AG08396 (cell line): ENCODE data around the gene SELENOV.
A peak's percentile ranks its signal among the peaks of the same experiment; 100 is the strongest.

Experiments used
- DNase-seq: peaks from one replicate; pipeline ENCODE4 v3.0.0; 2012; ENCODE audit warnings: low spot score, mixed read lengths

SELENOV gene

GRCh38 chr19:39492788-39493187, 22.2 kb upstream of the SELENOV start:
- no peak for DNase-seq

DNA sequence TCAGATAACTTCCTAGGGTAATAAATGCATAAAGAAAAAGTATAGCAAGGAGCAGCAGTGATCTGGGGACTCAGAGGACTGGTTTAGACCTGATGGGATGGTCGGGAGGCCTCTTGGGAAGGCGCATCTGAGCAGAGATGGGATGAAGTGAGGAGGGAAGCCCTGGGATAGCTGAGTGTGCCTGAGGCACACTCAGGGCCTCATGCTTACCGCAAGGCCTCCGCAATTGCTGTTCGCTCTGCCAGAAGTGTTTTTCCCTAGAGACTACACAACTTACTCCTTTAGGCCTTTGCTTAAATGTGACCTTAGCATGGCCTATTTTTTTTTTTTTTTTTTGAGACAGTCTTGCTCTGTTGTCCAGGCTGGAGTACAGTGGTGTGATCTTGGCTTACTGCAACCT, 20.3 kb upstream of the SELENOV start:
- no peak for DNase-seq

DNA sequence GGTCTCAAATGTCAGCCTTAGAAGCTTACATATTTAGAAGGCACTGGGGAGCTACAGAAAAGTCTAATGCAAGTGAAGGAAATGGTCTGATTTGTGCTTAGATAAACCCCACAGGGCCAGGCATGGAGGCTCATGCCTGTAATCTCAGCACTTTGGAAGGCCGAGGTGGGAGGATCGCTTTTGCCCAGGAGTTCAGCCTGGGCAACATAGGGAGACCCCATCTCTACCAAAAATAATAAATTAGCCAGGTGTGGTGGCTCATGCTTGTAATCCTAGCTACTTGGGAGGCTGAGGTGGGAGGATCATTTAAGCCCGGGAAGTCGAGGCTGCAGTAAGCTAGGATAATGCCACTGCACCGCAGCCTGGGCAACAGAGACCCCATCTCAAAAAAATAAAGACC, 18.9 kb upstream of the SELENOV start:
- DNase-seq = no peak

GRCh38 chr19:39497701-39497995, 17.3 kb upstream of the SELENOV start:
- DNase-seq = no peak

GRCh38 chr19:39497996-39498797, 16.7 kb upstream of the SELENOV start:
- DNase-seq = no peak

GRCh38 chr19:39498798-39499642, 15.9 kb upstream of the SELENOV start, which contains the start of gene DLL3:
Gene DLL3, plus strand, starts transcription at chr19:39498947. Its CDS starts 28 bp downstream, at chr19:39498975.
- no peak for DNase-seq

GRCh38 chr19:39499932-39500331, 15.0 kb upstream of the SELENOV start:
- DNase-seq = no peak

GRCh38 chr19:39500543-39500942, 14.4 kb upstream of the SELENOV start:
- no peak for DNase-seq

DNA sequence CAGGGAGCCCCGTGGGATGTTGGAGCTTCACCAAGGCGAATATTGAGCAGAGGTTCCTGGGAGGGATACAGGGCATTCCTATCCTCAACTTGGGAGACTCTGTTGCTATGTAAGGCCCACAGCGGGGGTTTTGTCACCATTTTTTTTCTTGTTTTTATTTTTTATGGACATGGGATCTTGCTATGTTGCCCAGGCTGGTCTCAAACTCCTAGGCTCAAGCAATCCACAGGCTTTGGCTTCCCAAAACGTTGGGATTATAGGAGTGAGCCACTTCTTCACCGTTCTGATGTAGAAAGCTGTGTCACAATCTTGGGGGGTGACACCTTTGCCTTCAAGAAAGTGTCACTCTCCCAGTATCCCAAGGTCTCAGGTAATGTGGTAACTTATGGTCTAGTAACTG, 13.6 kb upstream of the SELENOV start:
- no peak for DNase-seq

DNA sequence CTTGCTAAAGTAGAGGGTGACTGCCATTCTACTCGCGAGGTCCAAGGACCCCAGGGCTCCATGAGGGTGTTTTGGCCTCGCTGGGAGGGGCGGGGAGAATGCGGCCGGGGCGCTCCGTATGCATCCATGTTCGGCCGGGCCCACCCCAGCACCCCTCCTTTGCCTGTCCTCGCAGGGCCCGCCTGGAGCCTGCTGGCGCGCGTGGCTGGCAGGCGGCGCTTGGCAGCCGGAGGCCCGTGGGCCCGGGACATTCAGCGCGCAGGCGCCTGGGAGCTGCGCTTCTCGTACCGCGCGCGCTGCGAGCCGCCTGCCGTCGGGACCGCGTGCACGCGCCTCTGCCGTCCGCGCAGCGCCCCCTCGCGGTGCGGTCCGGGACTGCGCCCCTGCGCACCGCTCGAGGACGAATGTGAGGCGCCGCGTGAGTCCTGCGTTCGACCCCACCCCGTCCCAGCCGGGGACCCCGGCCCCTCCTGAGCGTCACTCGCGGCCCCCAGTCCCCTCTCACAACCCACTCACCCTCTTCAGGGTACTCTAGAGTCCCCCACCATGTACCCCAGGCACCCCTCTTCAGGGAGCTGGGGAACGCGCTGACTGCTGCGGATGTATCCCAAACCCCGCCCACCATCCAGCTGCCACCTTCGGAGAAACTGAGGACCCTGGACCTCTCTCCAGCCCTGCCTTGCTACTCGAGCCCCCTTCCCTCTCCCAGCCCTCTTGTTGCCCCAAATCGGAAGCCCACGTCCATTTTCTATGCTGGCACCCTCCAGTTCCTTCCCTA, 12.1 kb upstream of the SELENOV start:
- DNase-seq = peak; percentile 93

DNA sequence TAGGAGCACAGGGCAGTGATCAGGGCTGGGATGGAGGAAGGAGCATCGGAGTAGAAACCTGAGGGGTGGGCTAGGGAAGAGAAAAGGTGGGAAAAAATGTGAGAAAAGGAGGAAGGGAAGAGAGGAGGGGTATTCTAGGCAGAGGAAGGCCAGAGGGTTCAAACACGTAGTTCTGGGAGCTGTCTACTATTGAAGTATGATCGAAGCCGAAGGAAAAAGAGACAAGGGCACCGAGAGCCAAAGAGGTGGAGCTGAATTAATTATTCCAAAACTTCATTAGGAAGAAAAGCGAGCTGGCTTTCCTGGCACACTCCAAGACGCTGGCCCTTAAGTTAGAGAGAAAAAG, 8.4 kb upstream of the SELENOV start:
- no peak for DNase-seq

- DNase-seq = peak; percentile 86
These were observed 7.8 kb upstream of the SELENOV start for GRCh38 chr19:39506944-39507714.

GRCh38 chr19:39507715-39508364, 7.1 kb upstream of the SELENOV start:
- DNase-seq = no peak

DNA sequence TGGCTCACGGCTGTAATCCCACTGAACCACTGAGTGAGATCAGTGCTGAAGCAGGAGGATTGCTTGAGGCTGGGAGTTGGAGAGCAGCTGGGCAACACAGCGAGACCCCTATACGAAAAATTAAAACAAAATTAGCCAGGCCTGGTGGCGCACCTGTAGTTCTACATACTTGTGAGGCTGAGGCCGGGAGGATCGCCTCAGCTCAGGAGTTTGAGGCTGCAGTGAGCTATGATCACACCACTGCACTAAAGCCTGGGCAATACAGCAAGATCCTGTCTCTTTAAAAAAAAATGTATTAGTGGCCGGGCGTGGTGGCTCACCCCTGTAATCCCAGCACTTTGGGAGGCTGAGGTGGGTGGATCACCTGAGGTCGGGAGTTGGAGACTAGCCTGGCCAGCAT, 6.3 kb upstream of the SELENOV start:
- no peak for DNase-seq

- no peak for DNase-seq
These were observed 5.7 kb upstream of the SELENOV start for GRCh38 chr19:39509233-39509632.

GRCh38 chr19:39512988-39513387, 2.0 kb upstream of the SELENOV start:
- no peak for DNase-seq

DNA sequence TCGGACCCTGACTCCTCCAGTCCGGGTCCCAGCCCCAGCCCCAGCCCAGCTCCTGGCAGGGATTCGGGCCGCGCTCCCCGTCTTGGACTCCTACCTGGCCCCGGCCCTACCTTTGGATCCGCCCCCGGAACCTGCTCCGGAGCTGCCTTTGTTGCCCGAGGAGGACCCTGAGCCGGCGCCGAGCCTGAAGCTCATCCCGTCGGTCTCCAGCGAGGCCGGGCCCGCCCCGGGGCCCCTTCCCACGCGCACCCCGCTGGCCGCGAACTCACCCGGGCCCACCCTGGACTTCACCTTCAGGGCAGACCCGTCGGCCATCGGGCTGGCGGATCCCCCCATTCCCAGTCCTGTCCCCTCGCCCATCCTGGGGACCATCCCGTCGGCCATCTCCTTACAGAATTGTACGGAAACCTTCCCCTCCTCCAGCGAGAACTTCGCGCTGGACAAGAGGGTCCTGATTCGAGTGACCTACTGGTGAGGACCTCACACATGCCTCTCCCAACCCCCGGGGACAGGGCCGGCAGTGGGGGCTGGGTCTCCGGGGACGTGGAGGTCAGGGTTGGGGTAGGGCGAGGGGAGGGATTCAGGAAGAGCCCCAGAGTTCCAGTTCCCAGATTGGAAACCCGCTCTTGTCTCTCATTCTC, 732 bp downstream of the SELENOV start:
- DNase-seq = no peak

DNA sequence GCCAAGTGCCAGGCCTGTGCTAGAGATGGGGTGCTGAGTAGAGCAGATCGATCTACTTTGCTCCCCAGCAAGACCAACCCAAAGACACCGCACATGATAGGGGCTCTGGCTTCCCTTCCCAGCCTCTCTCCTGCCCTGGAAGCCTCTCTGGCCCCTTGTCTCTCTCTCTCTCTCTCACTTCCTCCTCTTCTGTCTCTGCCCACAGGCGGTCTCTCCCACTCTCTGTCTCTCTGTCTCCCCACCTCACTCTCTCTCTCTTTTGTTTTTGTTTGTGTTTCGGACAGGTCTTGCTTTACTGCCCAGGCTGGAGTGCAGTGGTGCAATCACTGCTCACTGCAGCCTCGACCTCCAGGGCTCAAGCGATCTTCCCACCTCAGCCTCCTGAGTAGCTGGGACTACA, 1.3 kb downstream of the SELENOV start:
- DNase-seq = no peak

GRCh38 chr19:39517432-39517831, 2.5 kb downstream of the SELENOV start:
- DNase-seq = no peak

GRCh38 chr19:39518458-39518857, 3.5 kb downstream of the SELENOV start:
- no peak for DNase-seq

DNA sequence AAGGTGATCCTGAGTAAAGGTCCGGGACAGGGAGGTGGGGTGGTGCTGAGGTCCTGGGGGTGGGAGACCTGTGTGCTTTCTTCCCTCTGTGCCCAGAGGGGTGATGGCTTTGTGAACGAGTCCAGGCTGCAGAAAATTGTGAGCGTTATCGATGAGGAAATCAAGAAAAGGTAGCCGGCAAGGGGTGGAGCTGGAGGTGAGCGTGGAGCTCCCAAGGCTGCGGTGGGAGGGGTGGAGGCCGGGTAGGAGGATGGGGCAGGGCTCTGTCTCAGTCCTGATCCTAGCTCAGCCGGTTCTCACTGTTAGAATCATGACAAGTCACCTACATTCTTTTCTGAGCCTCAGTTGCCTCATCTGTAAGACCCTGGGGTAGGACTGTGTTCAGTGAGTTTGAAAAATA, 4.0 kb downstream of the SELENOV start:
- no peak for DNase-seq
